Measurements from ENCODE around the gene ORMDL3.

ORMDL3 gene

GRCh38 chr17:39927101-39927928, at the start of gene ORMDL3, which contains the start of gene LRRC3C:
ORMDL3 (minus strand) TSS chr17:39927601; CDS start chr17:39924203, 3,398 bp downstream.
LRRC3C (plus strand) TSS chr17:39927732; CDS start chr17:39941524, 13,792 bp downstream.
- DNase-seq (ENCODE audit: low spot score), result peak; percentile 96

GRCh38 chr17:39975801-39976200, 48.4 kb upstream of the ORMDL3 start:
- no peak for DNase-seq (ENCODE audit: low spot score)

- DNase-seq (ENCODE audit: low spot score), result no peak
Observed at GRCh38 chr17:39974433-39974832, 47.0 kb upstream of the ORMDL3 start.

GRCh38 chr17:39973496-39973895, 46.1 kb upstream of the ORMDL3 start:
- DNase-seq (ENCODE audit: low spot score), result no peak

GRCh38 chr17:39972271-39972670, 44.9 kb upstream of the ORMDL3 start:
- no peak for DNase-seq (ENCODE audit: low spot score)

- DNase-seq (ENCODE audit: low spot score), result no peak
Observed at GRCh38 chr17:39971076-39971603, 43.7 kb upstream of the ORMDL3 start.

- no peak for DNase-seq (ENCODE audit: low spot score)
Observed at GRCh38 chr17:39970157-39970692, 42.8 kb upstream of the ORMDL3 start.

GRCh38 chr17:39969375-39969774, 42.0 kb upstream of the ORMDL3 start:
- DNase-seq (ENCODE audit: low spot score), result no peak

GRCh38 chr17:39968761-39969160, 41.4 kb upstream of the ORMDL3 start:
- no peak for DNase-seq (ENCODE audit: low spot score)

GRCh38 chr17:39966771-39967170, 39.4 kb upstream of the ORMDL3 start:
- no peak for DNase-seq (ENCODE audit: low spot score)

GRCh38 chr17:39965017-39965699, 37.8 kb upstream of the ORMDL3 start:
- DNase-seq (ENCODE audit: low spot score), result no peak

GRCh38 chr17:39963829-39964228, 36.4 kb upstream of the ORMDL3 start:
- DNase-seq (ENCODE audit: low spot score), result no peak

- DNase-seq (ENCODE audit: low spot score), result no peak
Observed at GRCh38 chr17:39962642-39963220, 35.3 kb upstream of the ORMDL3 start, which contains the start of gene GSDMA. GSDMA (plus strand) TSS chr17:39963004; CDS start chr17:39965688, 2,684 bp downstream.

- DNase-seq (ENCODE audit: low spot score), result no peak
Observed at GRCh38 chr17:39960524-39961041, 33.2 kb upstream of the ORMDL3 start.

GRCh38 chr17:39955726-39956225, 28.4 kb upstream of the ORMDL3 start:
- no peak for DNase-seq (ENCODE audit: low spot score)

GRCh38 chr17:39954876-39955275, 27.5 kb upstream of the ORMDL3 start:
- no peak for DNase-seq (ENCODE audit: low spot score)

GRCh38 chr17:39953471-39953888, 26.1 kb upstream of the ORMDL3 start:
- no peak for DNase-seq (ENCODE audit: low spot score)

GRCh38 chr17:39952680-39953470, 25.5 kb upstream of the ORMDL3 start:
- DNase-seq (ENCODE audit: low spot score), result peak; percentile 99

- DNase-seq (ENCODE audit: low spot score), result no peak
Observed at GRCh38 chr17:39951924-39952679, 24.7 kb upstream of the ORMDL3 start.

- no peak for DNase-seq (ENCODE audit: low spot score)
Observed at GRCh38 chr17:39950871-39951348, 23.5 kb upstream of the ORMDL3 start.
